Testis (tissue), 2 donors: ENCODE measurements around the gene MDM4.

Experiments
- POLR2A ChIP-seq: fragments of 450-650 bp; IDR thresholded peaks from one replicate; pipeline ENCODE4 v1.6.1; 2017; ENCODE audit warnings: antibody characterized with exemption, mild to moderate bottlenecking, moderate library complexity
- TF ChIP-seq, protein P1 (sequence below), 3 experiments: fragments of 450-650 bp in 2 of 3; fragments of 200-600 bp in 1 of 3; sonication (generic) in 1 of 3; IDR thresholded peaks; one replicate each; pipeline ENCODE4 v1.5.1; 2016 to 2019; ENCODE audit warnings: antibody characterized with exemption in 3 of 3, mild to moderate bottlenecking in 2 of 3, moderate library complexity in 1 of 3

- TF ChIP-seq, protein P1, sequence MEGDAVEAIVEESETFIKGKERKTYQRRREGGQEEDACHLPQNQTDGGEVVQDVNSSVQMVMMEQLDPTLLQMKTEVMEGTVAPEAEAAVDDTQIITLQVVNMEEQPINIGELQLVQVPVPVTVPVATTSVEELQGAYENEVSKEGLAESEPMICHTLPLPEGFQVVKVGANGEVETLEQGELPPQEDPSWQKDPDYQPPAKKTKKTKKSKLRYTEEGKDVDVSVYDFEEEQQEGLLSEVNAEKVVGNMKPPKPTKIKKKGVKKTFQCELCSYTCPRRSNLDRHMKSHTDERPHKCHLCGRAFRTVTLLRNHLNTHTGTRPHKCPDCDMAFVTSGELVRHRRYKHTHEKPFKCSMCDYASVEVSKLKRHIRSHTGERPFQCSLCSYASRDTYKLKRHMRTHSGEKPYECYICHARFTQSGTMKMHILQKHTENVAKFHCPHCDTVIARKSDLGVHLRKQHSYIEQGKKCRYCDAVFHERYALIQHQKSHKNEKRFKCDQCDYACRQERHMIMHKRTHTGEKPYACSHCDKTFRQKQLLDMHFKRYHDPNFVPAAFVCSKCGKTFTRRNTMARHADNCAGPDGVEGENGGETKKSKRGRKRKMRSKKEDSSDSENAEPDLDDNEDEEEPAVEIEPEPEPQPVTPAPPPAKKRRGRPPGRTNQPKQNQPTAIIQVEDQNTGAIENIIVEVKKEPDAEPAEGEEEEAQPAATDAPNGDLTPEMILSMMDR (IDR thresholded peaks at IDR 0.05) = no peak
- TF ChIP-seq POLR2A = no peak
Observed at GRCh38 chr1:204558467-204558866, 42.3 kb downstream of the MDM4 start.
